Neutrophil (primary cell): ENCODE measurements around the gene BTAF1.
A peak's percentile ranks its signal among the peaks of the same experiment; 100 is the strongest.

Experiments
- H3K27ac ChIP-seq: fragments of 200-600 bp; sonication (generic); 2 replicates; pipeline ENCODE4 v1.5.1; 2016; ENCODE audit warnings: mild to moderate bottlenecking, moderate library complexity
- H3K27me3 ChIP-seq: fragments of 200-600 bp; sonication (generic); 2 replicates; pipeline ENCODE4 v1.6.0; 2016; ENCODE audit warnings: mild to moderate bottlenecking
- H3K36me3 ChIP-seq: fragments of 200-600 bp; sonication (generic); 2 replicates; pipeline ENCODE4 v1.5.1; 2017
- H3K4me1 ChIP-seq, 2 experiments: fragments of 200-600 bp in 1 of 2; sonication (generic) in 1 of 2; 1 replicate in 1 of 2; 2 replicates in 1 of 2; pipeline versions ENCODE4 v1.5.1 to v1.6.1; 2013 to 2016; ENCODE audit warnings: low read depth in 1 of 2, low read length in 1 of 2, mild to moderate bottlenecking in 1 of 2, moderate library complexity in 1 of 2; ENCODE audit not compliant: control insufficient read depth in 1 of 2, insufficient read depth in 1 of 2
- H3K4me3 ChIP-seq, 2 experiments: fragments of 200-600 bp in 1 of 2; sonication (generic) in 1 of 2; 1 replicate in 1 of 2; 2 replicates in 1 of 2; pipeline ENCODE4 v1.5.1; 2013 to 2016; ENCODE audit warnings: low read depth in 1 of 2, low read length in 1 of 2, mild to moderate bottlenecking in 1 of 2, moderate library complexity in 1 of 2
- H3K9me3 ChIP-seq: fragments of 200-600 bp; sonication (generic); 2 replicates; pipeline ENCODE4 v1.5.1; 2016
- CTCF ChIP-seq: fragments of 200-600 bp; sonication (generic); IDR thresholded peaks from 2 replicates; pipeline ENCODE4 v1.5.1; 2016; ENCODE audit warnings: antibody characterized with exemption

BTAF1 gene

GRCh38 chr10:92068900-92069299, 145.3 kb downstream of the BTAF1 start:
- Histone ChIP-seq H3K27ac (no peak overlapping the region), H3K36me3 (no peaks in the 10 kb centered on the region), H3K9me3 (no peaks in the 10 kb centered on the region), H3K4me1 (no peaks in the 10 kb centered on the region), H3K27me3 (no peaks in the 10 kb centered on the region), H3K4me3 (no peak overlapping the region)
- no peak for TF ChIP-seq CTCF

GRCh38 chr10:92074126-92074887, 150.7 kb downstream of the BTAF1 start:
- H3K27ac ChIP-seq = no peak overlapping the region
- TF ChIP-seq CTCF = no peak
- H3K9me3 ChIP-seq = no peaks in the 10 kb centered on the region
- H3K4me1 ChIP-seq = no peaks in the 10 kb centered on the region
- H3K36me3 ChIP-seq = peaks cover 15% of the 10 kb centered on the region
- no peaks in the 10 kb centered on the region for H3K27me3 ChIP-seq
- H3K4me3 ChIP-seq = no peak overlapping the region

- H3K27me3 ChIP-seq = no peaks in the 10 kb centered on the region
- peak overlapping the region; percentile 8 for H3K27ac ChIP-seq
- peaks cover 26% of the 10 kb centered on the region for H3K36me3 ChIP-seq
- H3K4me3 ChIP-seq = no peak overlapping the region
- no peaks in the 10 kb centered on the region for H3K9me3 ChIP-seq
- TF ChIP-seq CTCF = no peak
- H3K4me1 ChIP-seq = no peaks in the 10 kb centered on the region
These were observed 152.3 kb downstream of the BTAF1 start for GRCh38 chr10:92075829-92076228.

GRCh38 chr10:92076722-92077121, 153.2 kb downstream of the BTAF1 start:
- Histone ChIP-seq H3K36me3 (peaks cover 31% of the 10 kb centered on the region), H3K27ac (peak overlapping the region; percentile 35), H3K4me1 (peaks cover 0 to 3% of the 10 kb centered on the region in 2 experiments), H3K27me3 (no peaks in the 10 kb centered on the region), H3K4me3 (no peak overlapping the region), H3K9me3 (no peaks in the 10 kb centered on the region)
- TF ChIP-seq CTCF = no peak

GRCh38 chr10:92079003-92079402, 155.4 kb downstream of the BTAF1 start:
- peaks cover 31% of the 10 kb centered on the region for H3K36me3 ChIP-seq

More at GRCh38 chr10:92079003-92079402, 155.4 kb downstream of the BTAF1 start:
- H3K4me1 ChIP-seq = peaks cover 0 to 23% of the 10 kb centered on the region in 2 experiments
- TF ChIP-seq CTCF = no peak
- no peak overlapping the region for H3K27ac ChIP-seq
- no peak overlapping the region for H3K4me3 ChIP-seq
- H3K27me3 ChIP-seq = no peaks in the 10 kb centered on the region
- no peaks in the 10 kb centered on the region for H3K9me3 ChIP-seq
